Activated CD8-positive, alpha-beta T cell treated with anti-CD3 and anti-CD28 coated beads for 36 hours (primary cell): ENCODE measurements around the gene NT5DC1. TPM values are rescaled to one million over a fixed set of nuclear protein-coding genes. Genes with fewer than 3 reads are reported as not detected.
"Not testable (repeated sequence)": the region's sequence is repeated elsewhere in the genome, so short reads cannot be mapped to it uniquely, and the experiment has no call there.

Experiments
- ATAC-seq: fragments of 200-7000 bp; cut with Tn5 transposase; one replicate; pipeline ENCODE4 v1.10.0; 2021; ENCODE audit warnings: mild to moderate bottlenecking, moderate library complexity
- CTCF ChIA-PET: fragments of 350-600 bp; sonication (Branson Sonifier 250); formaldehyde crosslinking; loops from one replicate; lab custom pipeline; 2021; ENCODE audit warnings: antibody characterized with exemption; lab: Charles Lee
- POLR2A ChIA-PET: fragments of 350-600 bp; sonication (Branson Sonifier 250); formaldehyde crosslinking; loops from one replicate; lab custom pipeline; 2021; ENCODE audit warnings: antibody characterized with exemption; lab: Charles Lee
- DNase-seq: peaks from one replicate; pipeline ENCODE4 v3.0.0-alpha.2; 2020
- H3K27ac Mint-ChIP-seq: one replicate; pipeline ENCODE4 v1.8.0; 2021; ENCODE audit warnings: mild to moderate bottlenecking, mixed read lengths
- H3K27me3 Mint-ChIP-seq: one replicate; pipeline ENCODE4 v1.8.0; 2021; ENCODE audit warnings: mixed read lengths
- H3K36me3 Mint-ChIP-seq: one replicate; pipeline ENCODE4 v1.8.0; 2021; ENCODE audit warnings: low read depth, mixed read lengths
- H3K4me1 Mint-ChIP-seq: one replicate; pipeline ENCODE4 v1.8.0; 2021; ENCODE audit warnings: low read depth, mixed read lengths
- H3K4me3 Mint-ChIP-seq: one replicate; pipeline ENCODE4 v1.8.0; 2021; ENCODE audit warnings: mild to moderate bottlenecking, moderate library complexity, mixed read lengths
- H3K9me3 Mint-ChIP-seq: one replicate; pipeline ENCODE4 v1.8.0; 2021; ENCODE audit warnings: mixed read lengths
- CTCF ChIP-seq: fragments of 200-600 bp; IDR thresholded peaks from one replicate; pipeline ENCODE4 v1.8.0; 2022; ENCODE audit warnings: antibody characterized with exemption, mild to moderate bottlenecking
- intact Hi-C: fragments of 100-400 bp; cut with micrococcal nuclease; formaldehyde crosslinking; loops from one replicate; pipeline ENCODE4 v1.10.0; 2022
- total RNA-seq, 2 experiments: library from RNA; stranded (reverse); gene quantifications; one replicate each; pipeline ENCODE4 v1.2.3, GENCODE V29; 2021

The NT5DC1 gene
- total RNA-seq, 2 experiments from 2014 or later = 47.8 to 53.3 TPM

GRCh38 chr6:116087437-116088027 is 13.1 kb upstream of the NT5DC1 start:
- intact Hi-C loops = no loop called here
- POLR2A ChIA-PET = interaction anchor here (1.4 kb wide), 1 partner anchor 13 kb away, joined by 5 read pairs; the partner anchor contains the start of gene NT5DC1
- no peaks in the 10 kb centered on the region for H3K9me3 Mint-ChIP-seq
- H3K4me1 Mint-ChIP-seq = no peaks in the 10 kb centered on the region
- H3K27me3 Mint-ChIP-seq = peaks cover 3% of the 10 kb centered on the region
- no peak overlapping the region for H3K4me3 Mint-ChIP-seq
- H3K36me3 Mint-ChIP-seq = no peaks in the 10 kb centered on the region
- no peak for ATAC-seq
- CTCF ChIA-PET = interaction anchor here (1.0 kb wide), 1 partner anchor 9 kb away, joined by 3 read pairs; no protein-coding TSS in a partner anchor
- no peak overlapping the region for H3K27ac Mint-ChIP-seq
- no peak for DNase-seq
- no peak for TF ChIP-seq CTCF

GRCh38 chr6:116088946-116089345 is 11.7 kb upstream of the NT5DC1 start:
- POLR2A ChIA-PET = no interaction called here
- no peak for TF ChIP-seq CTCF
- no peak for DNase-seq
- no peaks in the 10 kb centered on the region for H3K4me1 Mint-ChIP-seq
- no peaks in the 10 kb centered on the region for H3K9me3 Mint-ChIP-seq
- no peak overlapping the region for H3K4me3 Mint-ChIP-seq
- intact Hi-C loops = no loop called here
- ATAC-seq = no peak
- CTCF ChIA-PET = interaction anchor here (0.8 to 0.9 kb wide), 2 partner anchors 8 to 23 kb away, joined by 3 to 4 read pairs; no protein-coding TSS in a partner anchor
- H3K27ac Mint-ChIP-seq = no peak overlapping the region
- peaks cover 2% of the 10 kb centered on the region for H3K27me3 Mint-ChIP-seq
- H3K36me3 Mint-ChIP-seq = no peaks in the 10 kb centered on the region

- no peak overlapping the region for H3K27ac Mint-ChIP-seq
Observed at GRCh38 chr6:116090251-116090650, 10.4 kb upstream of the NT5DC1 start.

GRCh38 chr6:116094041-116094440 is 6.6 kb upstream of the NT5DC1 start:
- TF ChIP-seq CTCF = no peak
- no peaks in the 10 kb centered on the region for H3K4me1 Mint-ChIP-seq
- ATAC-seq = no peak
- POLR2A ChIA-PET = no interaction called here
- peaks cover 2% of the 10 kb centered on the region for H3K27me3 Mint-ChIP-seq
- H3K4me3 Mint-ChIP-seq = no peak overlapping the region
- intact Hi-C loops = no loop called here
- no peak overlapping the region for H3K27ac Mint-ChIP-seq
- CTCF ChIA-PET = no interaction called here
- H3K36me3 Mint-ChIP-seq = peaks cover 9% of the 10 kb centered on the region
- DNase-seq = no peak
- peaks cover 12% of the 10 kb centered on the region for H3K9me3 Mint-ChIP-seq

More at GRCh38 chr6:116090251-116090650, 10.4 kb upstream of the NT5DC1 start:
- Mint-ChIP-seq H3K4me3 (no peak overlapping the region), H3K36me3 (no peaks in the 10 kb centered on the region), H3K4me1 (no peaks in the 10 kb centered on the region), H3K9me3 (no peaks in the 10 kb centered on the region), H3K27me3 (peaks cover 2% of the 10 kb centered on the region)
- intact Hi-C loops = no loop called here
- TF ChIP-seq CTCF = no peak
- DNase-seq (peak; percentile 10), ATAC-seq (peak; percentile 82)
- ChIA-PET POLR2A (no interaction called here), CTCF (interaction anchor here (0.5 kb wide), 1 partner anchor 70 kb away, joined by 3 read pairs; no protein-coding TSS in a partner anchor)

GRCh38 chr6:116096048-116096759 is 4.4 kb upstream of the NT5DC1 start:
- H3K4me1 Mint-ChIP-seq, H3K27ac Mint-ChIP-seq, ATAC-seq, DNase-seq, H3K27me3 Mint-ChIP-seq, H3K4me3 Mint-ChIP-seq, H3K36me3 Mint-ChIP-seq: not testable (repeated sequence)
- ChIA-PET CTCF (interaction anchor here (0.7 to 3.6 kb wide), 11 partner anchors 10 to 381 kb away, joined by 3 to 24 read pairs (median 3); partner anchors contain the start of gene FRK), POLR2A (interaction anchor here (1.7 kb wide), 1 partner anchor 85 kb away, joined by 5 read pairs; no protein-coding TSS in a partner anchor)
- intact Hi-C loops = loop anchor here (2.0 kb wide), 1 partner anchor 85 kb away; no protein-coding TSS in a partner anchor
- H3K9me3 Mint-ChIP-seq = peaks cover 12% of the 10 kb centered on the region
